22Rv1 (cell line): ENCODE results near the gene RPUSD1.

Experiments
- CTCF ChIP-seq: fragments of 450-650 bp; IDR thresholded peaks from 2 replicates; pipeline ENCODE4 v1.5.1; 2017; ENCODE audit warnings: mild to moderate bottlenecking
- ZFX ChIP-seq: fragments of 450-650 bp; IDR thresholded peaks from 2 replicates; pipeline ENCODE4 v1.6.1; 2017; ENCODE audit warnings: antibody characterized with exemption, borderline replicate concordance

- TF ChIP-seq CTCF (peak; percentile 92), ZFX (no peak)
These were observed 2.3 kb downstream of the RPUSD1 start for GRCh38 chr16:785563-786535.
